ENCODE measurements around the gene GSK3B.
"Not testable (repeated sequence)": the region's sequence is repeated elsewhere in the genome, so short reads cannot be mapped to it uniquely, and the experiment has no call there.

GRCh38 chr3:119888681-119889080, 205.6 kb downstream of the GSK3B start:
- TF ChIP-seq CTCF (IDR thresholded peaks at IDR 0.05); EZH2 (IDR thresholded peaks at IDR 0.05; ENCODE audit: borderline replicate concordance, insufficient read depth, low read depth, low read length, poor library complexity, severe bottlenecking): not testable (repeated sequence)

Measured in B cell (primary cell).